ENCODE measurements around the gene GSC.

GRCh38 chr14:94746131-94746530 is 23.8 kb downstream of the GSC start:
- TF ChIP-seq CTCF (conservative IDR thresholded peaks at IDR 0.05; ENCODE audit: low read depth, low read length) (no peak), EZH2 (IDR thresholded peaks at IDR 0.05; ENCODE audit: low read length, unreplicated experiment) (no peak), EZH2phosphoT487 (IDR thresholded peaks at IDR 0.05; ENCODE audit: borderline replicate concordance, low read length) (no peak)

All from PC-3 (cell line).